Spleen (tissue), 7 donors: Measurements from ENCODE around the gene PPP2R5C.

Experiments used
- CTCF ChIP-seq, 11 experiments: fragments of 200-600 bp in 7 of 11; fragments of 450-650 bp in 4 of 11; sonication (generic) in 4 of 11; IDR thresholded peaks in 8 of 11; conservative IDR thresholded peaks in 3 of 11; 1 replicate in 7 of 11; 2 replicates in 4 of 11; pipeline versions ENCODE4 v1.4.0 to v1.8.0; 2016 to 2021; ENCODE audit warnings: antibody characterized with exemption in 11 of 11, inconsistent platforms in 4 of 11, mild to moderate bottlenecking in 1 of 11
- POLR2A ChIP-seq, 3 donors: fragments of 450-650 bp; IDR thresholded peaks; one replicate each; pipeline ENCODE4 v1.5.1; 2017; ENCODE audit warnings: antibody characterized with exemption in 3 of 3, mild to moderate bottlenecking in 1 of 3
- POLR2AphosphoS5 ChIP-seq, 3 donors: sonication (generic); formaldehyde crosslinking; IDR thresholded peaks; one replicate each; pipeline ENCODE4 v1.5.1; 2017; ENCODE audit warnings: antibody characterized with exemption in 3 of 3
- donor health status: DM: no; HTN: no; CAD: no; lungs with moderate emphysema.
- donor health status: DM: no; HTN: no; CAD: no.
- donor health status: DM: no; HTN: no; CAD: no.

GRCh38 chr14:101920271-101920670 lies 158.8 kb downstream of the PPP2R5C start:
- TF ChIP-seq POLR2A (IDR thresholded peaks at IDR 0.05) (no peak), POLR2AphosphoS5 (IDR thresholded peaks at IDR 0.05) (peak in 1 of 3 donors; percentile 4), CTCF (IDR thresholded peaks at IDR 0.05 in 8 of 11, conservative IDR thresholded peaks at IDR 0.05 in 3 of 11) (no peak)
